Measurements from ENCODE around the gene FOLH1.
A peak's percentile ranks its signal among the peaks of the same experiment; 100 is the strongest.
"Not testable (repeated sequence)": the region's sequence is repeated elsewhere in the genome, so short reads cannot be mapped to it uniquely, and the experiment has no call there.

Gene FOLH1

GRCh38 chr11:49208006-49208721, at the start of gene FOLH1:
Gene FOLH1 (minus strand): TSS chr11:49208602. CDS start chr11:49208409, 193 bp downstream.
- DNase-seq (ENCODE audit: low read depth, low spot score), result peak; percentile 63

DNA sequence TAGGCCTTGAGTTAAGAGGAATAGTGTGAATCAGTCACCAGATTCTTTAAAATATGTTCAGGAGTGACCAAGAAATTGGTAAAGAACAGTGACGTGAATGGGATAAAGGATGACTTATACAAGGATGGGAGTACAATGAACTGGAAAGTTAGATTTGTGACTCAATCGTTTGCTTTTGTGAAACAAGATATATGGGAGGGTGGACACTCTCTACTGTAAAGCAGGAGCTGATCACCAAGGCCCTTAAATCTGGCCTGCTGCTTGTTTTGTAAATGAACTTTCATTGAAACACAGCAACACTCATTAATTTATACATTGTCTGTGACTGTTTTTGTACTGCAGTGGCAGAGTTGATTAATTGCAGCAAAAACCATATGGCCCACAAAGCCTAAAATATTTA, 46.7 kb upstream of the FOLH1 start:
- not testable (repeated sequence) for DNase-seq (ENCODE audit: low read depth, low spot score)

GRCh38 chr11:49251212-49251611, 42.8 kb upstream of the FOLH1 start:
- DNase-seq (ENCODE audit: low read depth, low spot score), result not testable (repeated sequence)

DNA sequence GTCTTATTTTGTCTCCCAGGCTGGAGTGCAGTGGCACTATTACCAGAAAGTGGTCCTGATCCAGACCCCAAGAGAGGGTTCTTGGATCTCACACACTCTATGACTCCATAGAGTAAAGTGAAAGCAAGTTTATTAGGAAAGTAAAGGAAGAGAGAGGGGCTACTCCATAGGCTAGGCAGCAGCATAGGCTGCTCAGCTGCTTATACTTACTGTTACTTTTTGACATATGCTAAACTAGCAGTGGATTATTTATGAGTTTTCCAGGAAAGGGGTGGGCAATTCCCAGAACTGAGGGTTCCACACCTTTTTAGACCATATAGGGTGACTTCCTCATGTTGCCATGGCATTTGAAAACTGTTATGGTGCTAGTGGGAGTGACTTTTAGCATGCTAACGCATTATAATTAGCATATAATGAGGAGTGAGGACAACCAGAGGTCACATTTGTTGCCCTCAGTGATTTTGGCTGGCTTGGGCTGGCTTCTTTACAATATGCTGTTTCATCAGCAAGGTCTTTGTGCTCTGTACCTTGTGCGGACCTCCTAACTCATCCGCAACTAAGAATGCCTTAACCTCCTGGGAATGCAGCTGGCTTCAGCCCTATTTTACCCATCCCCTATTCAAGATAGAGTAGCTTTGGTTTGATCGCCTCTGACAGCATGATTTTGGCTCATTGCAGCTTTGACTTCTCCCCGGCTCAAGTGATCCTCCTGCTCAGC, 42.2 kb upstream of the FOLH1 start:
- DNase-seq (ENCODE audit: low read depth, low spot score), result not testable (repeated sequence)

- DNase-seq (ENCODE audit: low read depth, low spot score), result not testable (repeated sequence)
Measured at GRCh38 chr11:49249363-49249762, 41.0 kb upstream of the FOLH1 start.

- DNase-seq (ENCODE audit: low read depth, low spot score), result not testable (repeated sequence)
Measured at GRCh38 chr11:49233685-49234084, 25.3 kb upstream of the FOLH1 start.

DNA sequence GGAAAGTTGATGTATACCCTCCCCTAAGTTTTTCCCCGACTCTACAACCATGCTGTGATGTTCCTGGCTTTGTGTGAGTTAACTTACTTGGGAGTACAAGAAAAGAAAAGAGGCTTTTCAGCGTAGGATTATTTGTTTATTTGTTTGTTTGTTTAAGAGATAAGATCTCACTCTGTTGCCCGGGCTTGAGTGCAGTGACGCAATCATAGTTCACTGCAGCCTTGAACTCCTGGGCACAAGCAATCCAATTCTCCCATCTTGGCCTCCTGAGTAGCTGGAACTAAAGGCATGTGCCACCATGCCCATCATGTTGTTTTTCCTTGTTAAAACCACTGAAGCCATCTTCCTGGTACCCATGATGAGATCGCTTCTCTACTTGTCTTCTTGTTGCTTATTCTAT, 24.6 kb upstream of the FOLH1 start:
- DNase-seq (ENCODE audit: low read depth, low spot score), result not testable (repeated sequence)

- not testable (repeated sequence) for DNase-seq (ENCODE audit: low read depth, low spot score)
Measured at GRCh38 chr11:49231725-49232124, 23.3 kb upstream of the FOLH1 start.

DNA sequence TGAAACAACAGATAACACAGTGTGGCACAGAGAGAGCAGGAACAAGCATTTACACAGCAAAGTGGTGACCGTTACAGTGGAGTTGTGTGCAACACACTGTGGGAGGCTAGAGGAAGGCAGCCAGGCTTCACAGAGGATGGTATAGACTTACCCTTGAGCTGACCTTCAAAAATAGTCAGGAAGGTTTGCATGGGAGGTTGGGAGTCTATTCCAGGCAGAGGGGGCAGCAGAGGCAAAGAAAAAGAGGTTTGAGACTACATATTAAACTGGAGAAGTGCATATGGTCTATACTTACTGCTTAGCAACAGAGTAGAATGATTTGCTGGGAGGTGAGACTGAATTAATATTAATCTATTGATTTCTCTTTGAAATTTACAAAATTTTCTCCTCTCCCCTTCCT, 22.1 kb upstream of the FOLH1 start:
- DNase-seq (ENCODE audit: low read depth, low spot score), result peak; percentile 11

GRCh38 chr11:49230001-49230400, 21.6 kb upstream of the FOLH1 start:
- DNase-seq (ENCODE audit: low read depth, low spot score), result not testable (repeated sequence)

DNA sequence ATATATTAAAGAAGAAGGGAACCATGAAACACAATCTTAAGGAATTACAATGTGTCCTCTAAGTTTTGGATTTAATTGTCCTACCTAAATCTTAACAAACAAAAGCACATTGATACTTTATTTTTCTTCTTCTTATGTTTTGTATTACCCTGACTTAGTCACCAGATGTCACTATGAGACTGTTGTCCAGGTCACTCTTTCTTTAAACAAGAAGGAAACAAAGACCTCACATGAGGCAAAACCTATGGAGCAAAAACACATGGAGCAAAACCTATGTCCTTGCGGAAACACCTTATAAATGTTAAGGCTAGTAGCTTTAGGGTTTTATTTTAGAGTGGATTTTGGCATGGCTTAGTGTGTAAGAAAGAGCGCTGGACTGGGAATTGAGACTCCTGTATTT, 20.7 kb upstream of the FOLH1 start:
- not testable (repeated sequence) for DNase-seq (ENCODE audit: low read depth, low spot score)

- not testable (repeated sequence) for DNase-seq (ENCODE audit: low read depth, low spot score)
Measured at GRCh38 chr11:49225255-49225785, 16.9 kb upstream of the FOLH1 start.

DNA sequence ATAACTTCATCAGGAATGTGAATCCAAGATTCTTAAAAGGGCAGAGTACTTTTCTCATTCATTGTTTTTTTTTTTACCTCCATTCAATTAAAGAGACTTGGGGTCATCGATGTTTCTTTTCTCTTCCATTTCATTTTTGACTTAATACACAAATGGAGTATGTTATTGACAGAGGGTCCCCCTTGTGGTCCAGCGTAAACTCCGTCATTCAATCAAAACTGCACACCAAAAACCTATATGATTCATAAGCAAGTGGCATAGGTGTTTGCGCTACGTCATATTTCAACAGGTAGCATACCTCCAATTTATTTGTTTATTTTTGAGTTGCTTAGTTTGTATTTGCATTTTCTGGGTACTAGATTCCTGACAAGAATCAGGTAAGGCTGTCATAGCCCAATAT, 12.7 kb upstream of the FOLH1 start:
- DNase-seq (ENCODE audit: low read depth, low spot score), result no peak

- DNase-seq (ENCODE audit: low read depth, low spot score), result no peak
Measured at GRCh38 chr11:49213026-49213560, 4.7 kb upstream of the FOLH1 start.

GRCh38 chr11:49206999-49207398, 1.4 kb downstream of the FOLH1 start:
- DNase-seq (ENCODE audit: low read depth, low spot score), result not testable (repeated sequence)

- no peak for DNase-seq (ENCODE audit: low read depth, low spot score)
Measured at GRCh38 chr11:49202287-49202976, 6.0 kb downstream of the FOLH1 start.

GRCh38 chr11:49196775-49197174, 11.6 kb downstream of the FOLH1 start:
- not testable (repeated sequence) for DNase-seq (ENCODE audit: low read depth, low spot score)

DNA sequence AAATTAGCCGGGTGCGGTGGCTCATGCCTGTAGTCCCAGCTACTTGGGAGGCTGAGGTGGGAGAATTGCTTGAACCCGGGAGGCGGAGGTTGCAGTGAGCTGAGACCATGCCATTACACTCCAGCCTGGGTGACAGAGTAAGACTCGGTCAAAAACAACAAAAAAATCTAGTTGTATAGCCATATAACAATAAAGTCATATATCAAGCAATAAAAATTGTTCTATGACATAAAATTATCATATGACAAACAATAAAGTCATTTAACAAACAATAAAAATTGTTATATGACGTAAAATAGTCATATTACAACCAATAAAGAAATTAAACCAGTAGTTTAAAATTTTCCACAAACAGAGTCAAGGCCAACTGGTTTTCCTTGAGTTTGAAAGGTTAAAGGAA, 12.4 kb downstream of the FOLH1 start:
- DNase-seq (ENCODE audit: low read depth, low spot score), result not testable (repeated sequence)

DNA sequence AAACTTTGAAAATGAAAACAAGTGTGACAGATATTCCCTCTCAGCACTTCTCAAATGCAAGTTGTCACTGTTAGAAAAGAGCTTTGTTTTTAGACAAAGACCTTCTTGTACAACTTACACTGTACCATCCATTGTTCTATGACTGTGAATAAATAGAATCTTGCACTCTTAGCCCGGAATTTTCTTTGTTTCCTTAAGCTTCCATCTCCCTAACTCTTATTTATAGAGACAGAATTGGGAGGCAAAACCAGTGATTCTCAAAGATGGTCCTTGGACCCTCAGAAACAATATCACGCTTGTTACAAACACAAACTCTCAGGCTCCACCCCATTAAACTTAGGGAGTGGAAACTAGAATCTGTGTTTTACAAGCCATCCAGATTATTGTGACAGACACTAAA, 18.1 kb downstream of the FOLH1 start:
- DNase-seq (ENCODE audit: low read depth, low spot score), result not testable (repeated sequence)

- DNase-seq (ENCODE audit: low read depth, low spot score), result not testable (repeated sequence)
Measured at GRCh38 chr11:49186225-49186624, 22.2 kb downstream of the FOLH1 start.

GRCh38 chr11:49185597-49185996, 22.8 kb downstream of the FOLH1 start:
- not testable (repeated sequence) for DNase-seq (ENCODE audit: low read depth, low spot score)

GRCh38 chr11:49184756-49185155, 23.6 kb downstream of the FOLH1 start:
- not testable (repeated sequence) for DNase-seq (ENCODE audit: low read depth, low spot score)
